H1 (cell line): ENCODE results near the gene UROC1. TPM values are rescaled to one million over a fixed set of nuclear protein-coding genes. Genes with fewer than 3 reads are reported as not detected.

ENCODE experiments used
- CTCF ChIA-PET: fragments of 300-600 bp; sonication (Branson Sonifier 250); formaldehyde crosslinking; loops from one replicate; lab custom pipeline; 2021; ENCODE audit not compliant: partially characterized antibody; lab: Charles Lee
- POLR2A ChIA-PET: fragments of 300-600 bp; sonication (Branson Sonifier 250); formaldehyde crosslinking; loops from one replicate; lab custom pipeline; 2021; ENCODE audit warnings: inconsistent platforms; ENCODE audit not compliant: partially characterized antibody; lab: Charles Lee
- DNase-seq, 2 experiments: peaks; one replicate each; pipeline versions ENCODE4 v3.0.0 to v3.0.0-alpha.2; 2010 to 2022; ENCODE audit warnings: low spot score in 2 of 2, low read depth in 1 of 2, mixed read lengths in 1 of 2
- FAIRE-seq: peaks from 2 replicates; lab custom pipeline; 2011; peaks lifted over from hg19 to GRCh38; lab: Jason Lieb, UNC
- H2AFZ ChIP-seq: 2 replicates; pipeline ENCODE4 v1.8.1; 2012; ENCODE audit warnings: low read length, inconsistent platforms
- H2AK5ac ChIP-seq: 2 replicates; pipeline ENCODE4 v1.6.1; 2013; ENCODE audit warnings: low read depth, low read length
- H2BK120ac ChIP-seq: replicated peaks from 2 replicates; pipeline ENCODE3; 2013; ENCODE audit warnings: low read depth, low read length, inconsistent platforms
- H2BK12ac ChIP-seq: 2 replicates; pipeline ENCODE4 v1.6.1; 2013; ENCODE audit warnings: low read depth, low read length
- H2BK15ac ChIP-seq: 2 replicates; pipeline ENCODE4 v1.6.1; 2013; ENCODE audit warnings: low read length
- H2BK20ac ChIP-seq: 2 replicates; pipeline ENCODE4 v1.6.1; 2013; ENCODE audit warnings: low read length
- H2BK5ac ChIP-seq: 2 replicates; pipeline ENCODE4 v1.6.1; 2013; ENCODE audit warnings: low read depth, low read length
- H3K14ac ChIP-seq: 2 replicates; pipeline ENCODE4 v1.6.1; 2013; ENCODE audit warnings: inconsistent platforms; ENCODE audit not compliant: insufficient read length
- H3K18ac ChIP-seq: 2 replicates; pipeline ENCODE4 v1.6.1; 2013; ENCODE audit warnings: low read length; ENCODE audit errors: extremely low read depth
- H3K23ac ChIP-seq: 2 replicates; pipeline ENCODE4 v1.6.1; 2013; ENCODE audit warnings: inconsistent platforms; ENCODE audit not compliant: insufficient read length
- H3K23me2 ChIP-seq: 2 replicates; pipeline ENCODE4 v1.6.1; 2013; ENCODE audit warnings: low read depth, low read length
- H3K27ac ChIP-seq: 2 replicates; pipeline ENCODE4 v1.6.1; 2011; ENCODE audit warnings: low read depth, low read length, inconsistent platforms
- H3K27me3 ChIP-seq, 4 experiments: replicated peaks in 1 of 4; 1 replicate in 1 of 4; 2 replicates in 3 of 4; pipeline versions ENCODE4 v1.6.1 to v1.8.1; 2011 to 2013; ENCODE audit warnings: low read length in 3 of 4, mild to moderate bottlenecking in 3 of 4, inconsistent platforms in 2 of 4, mixed read lengths in 2 of 4, moderate library complexity in 1 of 4; ENCODE audit not compliant: control insufficient read depth in 3 of 4, insufficient read depth in 3 of 4; ENCODE audit errors: extremely low read depth in 1 of 4
- H3K36me3 ChIP-seq, 4 experiments: 2 replicates each; pipeline versions ENCODE4 v1.6.1 to v1.8.1; 2011 to 2013; ENCODE audit warnings: mild to moderate bottlenecking in 4 of 4, low read length in 3 of 4, moderate library complexity in 2 of 4, control low read depth in 1 of 4, inconsistent platforms in 1 of 4; ENCODE audit not compliant: insufficient read depth in 4 of 4, control insufficient read depth in 2 of 4
- H3K4ac ChIP-seq: replicated peaks from 2 replicates; pipeline ENCODE3; 2013; ENCODE audit warnings: low read length, low read depth, mixed read lengths, inconsistent platforms; ENCODE audit not compliant: insufficient read length
- H3K4me1 ChIP-seq, 4 experiments: replicated peaks in 1 of 4; 1 replicate in 1 of 4; 2 replicates in 3 of 4; pipeline versions ENCODE4 v1.6.1 to v1.8.1; 2011 to 2013; ENCODE audit warnings: low read length in 3 of 4, inconsistent platforms in 2 of 4, mixed read lengths in 1 of 4; ENCODE audit not compliant: insufficient read depth in 4 of 4, control insufficient read depth in 3 of 4
- H3K4me2 ChIP-seq, 2 experiments: 2 replicates each; pipeline versions ENCODE4 v1.6.1 to v1.8.1; 2011 to 2013; ENCODE audit warnings: low read depth in 2 of 2, low read length in 2 of 2, control low read depth in 1 of 2, inconsistent platforms in 1 of 2, mild to moderate bottlenecking in 1 of 2; ENCODE audit not compliant: insufficient read depth in 1 of 2
- H3K4me3 ChIP-seq, 4 experiments: fragments of 200-600, 300-600 bp in 1 of 4; sonication (generic), shearing (Covaris generic), sonication (Bioruptor Twin) in 1 of 4; 2 replicates each; pipeline versions ENCODE4 v1.5.1 to v1.8.1; 2011 to 2016; ENCODE audit warnings: low read length in 4 of 4, low read depth in 3 of 4, control low read depth in 2 of 4, inconsistent platforms in 2 of 4, mild to moderate bottlenecking in 2 of 4, mixed read lengths in 1 of 4, moderate library complexity in 1 of 4; ENCODE audit not compliant: insufficient read depth in 2 of 4; ENCODE audit errors: extremely low read depth in 1 of 4
- H3K56ac ChIP-seq: replicated peaks from 2 replicates; pipeline ENCODE3; 2013; ENCODE audit warnings: low read depth, mild to moderate bottlenecking, mixed read lengths, low read length, inconsistent platforms; ENCODE audit not compliant: insufficient read length
- H3K79me1 ChIP-seq: 2 replicates; pipeline ENCODE4 v1.6.1; 2013; ENCODE audit warnings: low read depth, low read length, control low read depth
- H3K79me2 ChIP-seq, 2 experiments: 2 replicates each; pipeline versions ENCODE4 v1.6.1 to v1.8.1; 2012 to 2013; ENCODE audit warnings: low read length in 2 of 2, mild to moderate bottlenecking in 2 of 2, inconsistent platforms in 1 of 2; ENCODE audit not compliant: insufficient read depth in 2 of 2, control insufficient read depth in 1 of 2
- H3K9ac ChIP-seq, 4 experiments: replicated peaks in 1 of 4; 1 replicate in 1 of 4; 2 replicates in 3 of 4; pipeline versions ENCODE4 v1.6.1 to v1.8.1; 2011 to 2013; ENCODE audit warnings: low read depth in 3 of 4, low read length in 3 of 4, control low read depth in 2 of 4, mild to moderate bottlenecking in 2 of 4, moderate library complexity in 2 of 4, inconsistent platforms in 1 of 4; ENCODE audit errors: extremely low read depth in 1 of 4
- H3K9me3 ChIP-seq, 2 experiments: 2 replicates each; pipeline versions ENCODE4 v1.6.1 to v1.8.1; 2012 to 2013; ENCODE audit warnings: mild to moderate bottlenecking in 2 of 2, moderate library complexity in 2 of 2, control low read depth in 1 of 2, inconsistent platforms in 1 of 2, low read depth in 1 of 2, low read length in 1 of 2, mixed read lengths in 1 of 2; ENCODE audit not compliant: insufficient read depth in 2 of 2
- H4K20me1 ChIP-seq, 2 experiments: replicated peaks in 1 of 2; 2 replicates each; pipeline versions ENCODE3 to v1.8.1; 2011 to 2013; ENCODE audit warnings: inconsistent platforms in 2 of 2, low read length in 2 of 2, mild to moderate bottlenecking in 1 of 2; ENCODE audit not compliant: insufficient read depth in 2 of 2, control insufficient read depth in 1 of 2
- H4K5ac ChIP-seq: 2 replicates; pipeline ENCODE4 v1.6.1; 2013; ENCODE audit warnings: low read length, low read depth, mixed read lengths, inconsistent platforms; ENCODE audit not compliant: insufficient read length
- H4K8ac ChIP-seq: 2 replicates; pipeline ENCODE4 v1.8.0; 2013; ENCODE audit warnings: mild to moderate bottlenecking, moderate library complexity, low read length, inconsistent platforms; ENCODE audit not compliant: insufficient read depth; ENCODE audit errors: extremely low read depth
- H4K91ac ChIP-seq: replicated peaks from 2 replicates; pipeline ENCODE3; 2013; ENCODE audit warnings: low read length, mixed read lengths, inconsistent platforms; ENCODE audit not compliant: insufficient read length
- BRCA1 ChIP-seq: IDR thresholded peaks from 2 replicates; pipeline ENCODE4 v1.6.1; 2012; ENCODE audit warnings: low read depth, low read length, improper control_type of control experiment
- CEBPB ChIP-seq: IDR thresholded peaks from 2 replicates; pipeline ENCODE4 v1.6.1; 2012; ENCODE audit warnings: low read depth, low read length
- CTBP2 ChIP-seq: IDR thresholded peaks from 2 replicates; pipeline ENCODE4 v1.7.0; 2011; ENCODE audit warnings: borderline replicate concordance, mild to moderate bottlenecking, moderate library complexity, mixed read lengths, low read length; ENCODE audit not compliant: insufficient read depth, insufficient read length
- CTCF ChIP-seq, 3 experiments: IDR thresholded peaks; 1 replicate in 2 of 3; 2 replicates in 1 of 3; pipeline versions ENCODE4 v1.5.1 to v1.6.1; 2011; ENCODE audit warnings: low read length in 3 of 3, mild to moderate bottlenecking in 3 of 3, inconsistent platforms in 2 of 3, low read depth in 1 of 3, moderate library complexity in 1 of 3; ENCODE audit not compliant: insufficient read depth in 1 of 3; ENCODE audit errors: control extremely low read depth in 1 of 3
- EGR1 ChIP-seq: IDR thresholded peaks from 2 replicates; pipeline ENCODE4 v1.6.1; 2011; ENCODE audit warnings: low read depth, low read length, borderline replicate concordance
- EZH2 ChIP-seq: fragments of 200-600 bp; sonication (generic); IDR thresholded peaks from 2 replicates; pipeline ENCODE4 v1.7.1; 2012; ENCODE audit warnings: low read depth, mild to moderate bottlenecking, moderate library complexity, low read length, inconsistent platforms; ENCODE audit not compliant: severe bottlenecking
- HDAC2 ChIP-seq, 2 experiments: fragments of 300-600 bp in 1 of 2; sonication (generic) in 1 of 2; IDR thresholded peaks; 2 replicates each; pipeline ENCODE4 v1.6.1; 2011 to 2012; ENCODE audit warnings: low read depth in 2 of 2, low read length in 2 of 2, mild to moderate bottlenecking in 2 of 2, moderate library complexity in 2 of 2, borderline replicate concordance in 1 of 2, inconsistent platforms in 1 of 2
- KDM1A ChIP-seq: fragments of 200-600, 300-600 bp; sonication (generic); IDR thresholded peaks from 2 replicates; pipeline ENCODE4 v1.7.1; 2016; ENCODE audit warnings: mild to moderate bottlenecking, low read length, borderline replicate concordance
- SUZ12 ChIP-seq: fragments of 200-600 bp; sonication (generic); IDR thresholded peaks from 2 replicates; pipeline ENCODE4 v1.6.1; 2012; ENCODE audit warnings: mild to moderate bottlenecking, inconsistent platforms, low read length, moderate library complexity, mixed read lengths
- YY1 ChIP-seq: IDR thresholded peaks from 2 replicates; pipeline ENCODE4 v1.6.1; 2011; ENCODE audit warnings: low read depth, mild to moderate bottlenecking, low read length
- WGBS, 2 experiments: shearing (Covaris generic) in 1 of 2; methylation state at CpG; one replicate each; pipeline versions ENCODE4 v1.1.6 to v1.1.7; 2013 to 2015; ENCODE audit warnings: low lambda C conversion rate in 2 of 2, mixed read lengths in 2 of 2, inconsistent platforms in 1 of 2, low coverage in 1 of 2, missing lambda C conversion rate in 1 of 2; ENCODE audit not compliant: insufficient replicate concordance in 2 of 2, insufficient coverage in 1 of 2, insufficient read length in 1 of 2; ENCODE audit errors: extremely low coverage in 1 of 2, missing lambda C conversion rate in 1 of 2; 5-methylcytosine and 5-hydroxymethylcytosine counted together
- polyA plus RNA-seq, 7 experiments: library from polyadenylated mRNA; depleted of rRNA in 3 of 7; stranded (reverse) in 5 of 7; unstranded in 2 of 7; fragments of >200 nt in 5 of 7; fragments of 200-250 nt in 2 of 7; gene quantifications; 1 replicate in 5 of 7; 2 replicates in 1 of 7; 4 replicates in 1 of 7; pipeline versions ENCODE4 v1.2.1 to v1.2.3, GENCODE V29; 2011 to 2013; ENCODE audit warnings: missing spikeins in 2 of 7, mixed read lengths in 2 of 7
- total RNA-seq: library from RNA; stranded (reverse); fragmentation: NEBNext Ultra II Directional; extraction: Animal tissue kit (Norgen Biotek cat#: 25700); gene quantifications from 2 replicates; pipeline ENCODE4 v1.2.1, GENCODE V29; 2021

UROC1 gene
- total and polyA plus RNA-seq, 2 of the 8 experiments (the other 6 are each of a cell fraction or from before 2014, with no cell fraction given), result 0.03 TPM; not detected in 1

GRCh38 chr3:126434931-126435411 is 82.6 kb downstream of the UROC1 start:
- H3K23me2 ChIP-seq, result no peaks in the 10 kb centered on the region
- H2BK5ac ChIP-seq, result no peak overlapping the region
- no peaks in the 10 kb centered on the region for H3K9me3 ChIP-seq
- no peaks in the 10 kb centered on the region; the same call in 1 of the 2 replicates for H3K79me1 ChIP-seq
- H3K4me2 ChIP-seq, result no peak overlapping the region
- H3K36me3 ChIP-seq, result peaks cover 0 to 4% (median 0%) of the 10 kb centered on the region in 4 experiments; a peak in 2 of 8 replicates
- H2BK120ac ChIP-seq, result no peak overlapping the region
- no peak overlapping the region for H4K8ac ChIP-seq
- H2AK5ac ChIP-seq, result no peak overlapping the region
- no peak overlapping the region for H3K4me3 ChIP-seq
- WGBS, 2 experiments, result 85% methylated on average over 5 of the region's 8 CpGs; no CpG with 5 or more reads in 1 of the 2 experiments
- H4K20me1 ChIP-seq, result peaks cover 1 to 4% of the 10 kb centered on the region in 2 experiments
- no peak overlapping the region for H3K27ac ChIP-seq
- no peak overlapping the region for H2BK12ac ChIP-seq
- POLR2A ChIA-PET, result interaction anchor here (0.6 to 2.8 kb wide), 4 partner anchors 11 to 436 kb away, joined by 3 to 13 read pairs (median 6); no protein-coding TSS in a partner anchor
- no peak overlapping the region for H4K5ac ChIP-seq
- H2AFZ ChIP-seq, result no peak overlapping the region
- no peaks in the 10 kb centered on the region for H3K27me3 ChIP-seq
- no peak overlapping the region for H3K4ac ChIP-seq
- no peak overlapping the region for H3K18ac ChIP-seq
- no peak overlapping the region for H3K9ac ChIP-seq
- DNase-seq (no peak), FAIRE-seq (no peak)
- no peak overlapping the region for H3K14ac ChIP-seq
- CTCF ChIA-PET, result interaction anchor here (0.8 to 2.0 kb wide), 4 partner anchors 22 to 276 kb away, joined by 3 to 5 read pairs (median 3); no protein-coding TSS in a partner anchor
- H4K91ac ChIP-seq, result no peak overlapping the region
- H3K23ac ChIP-seq, result no peak overlapping the region
- no peak overlapping the region for H3K56ac ChIP-seq
- H3K79me2 ChIP-seq, result no peaks in the 10 kb centered on the region
- no peaks in the 10 kb centered on the region; a peak in 1 of 7 replicates for H3K4me1 ChIP-seq
- no peak overlapping the region for H2BK20ac ChIP-seq
- no peak overlapping the region for H2BK15ac ChIP-seq
- TF ChIP-seq KDM1A (no peak), CTBP2 (no peak), YY1 (no peak), CTCF (IDR thresholded peaks at IDR 0.05; ENCODE audit: control extremely low read depth in 1 of 3, insufficient read depth in 1 of 3, low read depth in 1 of 3, low read length in 3 of 3) (no peak), BRCA1 (no peak), EZH2 (no peak), SUZ12 (no peak), EGR1 (no peak), CEBPB (no peak), HDAC2 (IDR thresholded peaks at IDR 0.05; ENCODE audit: borderline replicate concordance in 1 of 2, low read depth in 2 of 2, low read length in 2 of 2) (no peak)
